Suppressor macrophage treated with lipopolysaccharide for 1 hour (primary cell): ENCODE results near the gene LSAMP.

Source experiments
- DNase-seq, 3 donors: peaks; one replicate each; pipeline ENCODE4 v3.0.0-alpha.2; 2020 to 2022

Gene LSAMP

DNA sequence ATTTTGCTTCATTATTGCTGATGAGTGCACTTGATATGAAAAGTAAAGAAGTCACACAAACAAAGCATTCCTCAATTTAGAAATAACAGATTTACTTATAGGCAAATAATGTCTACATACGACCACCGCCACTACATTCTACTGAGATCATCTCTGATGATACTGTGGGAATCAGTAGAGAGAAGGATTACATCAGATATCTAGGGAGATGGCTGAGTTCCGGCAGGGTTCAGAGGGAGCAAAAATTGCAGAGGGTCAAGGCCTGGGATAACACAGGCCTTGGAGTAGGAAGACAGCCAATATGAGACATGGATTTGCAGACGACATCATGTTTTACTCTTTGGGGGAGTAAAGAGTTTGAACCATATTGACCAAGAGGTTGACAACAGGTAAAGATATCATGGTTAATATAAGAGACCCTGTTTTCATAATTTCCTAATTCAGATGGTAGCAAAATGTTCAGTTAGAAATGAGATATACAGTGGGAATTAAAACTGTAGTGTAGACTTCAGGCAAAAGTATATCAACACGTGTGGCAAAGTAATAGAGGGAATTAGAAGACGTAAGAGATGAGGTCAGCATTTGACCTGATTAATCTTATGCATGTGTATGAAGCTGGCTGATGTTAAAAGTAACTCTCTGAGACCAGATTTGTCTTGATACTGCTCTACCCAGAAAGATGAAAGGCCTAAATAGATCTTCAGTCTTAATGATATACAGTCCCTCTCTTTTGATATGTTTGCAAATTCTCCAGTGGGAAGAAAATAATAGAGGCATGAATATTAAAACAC lies 15.6 kb downstream of the LSAMP start:
- DNase-seq = no peak

GRCh38 chr3:116426036-116426435 lies 19.3 kb downstream of the LSAMP start:
- DNase-seq = no peak

GRCh38 chr3:116425126-116425525 lies 20.2 kb downstream of the LSAMP start:
- no peak for DNase-seq

- DNase-seq = no peak
Measured at GRCh38 chr3:116423945-116424344, 21.3 kb downstream of the LSAMP start.

DNA sequence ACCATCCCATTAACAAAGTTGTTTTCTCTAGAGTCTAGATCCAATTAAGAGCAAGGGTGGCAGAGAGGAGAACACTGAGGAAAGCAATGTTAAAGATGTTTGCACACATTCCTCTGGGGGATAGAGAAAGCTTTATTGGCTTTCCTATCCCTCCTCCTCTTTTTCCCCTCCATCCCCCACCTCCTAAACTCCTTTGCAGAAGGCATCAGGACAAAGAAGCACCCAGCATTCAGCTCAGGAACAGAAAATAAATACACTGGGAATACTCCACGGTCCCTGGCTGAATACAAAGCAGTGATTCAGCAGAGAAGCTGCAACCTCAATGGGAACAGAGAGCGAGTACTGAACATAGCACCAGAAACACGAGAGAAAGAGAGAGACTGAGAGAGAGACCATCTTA lies 21.9 kb downstream of the LSAMP start:
- no peak for DNase-seq

DNA sequence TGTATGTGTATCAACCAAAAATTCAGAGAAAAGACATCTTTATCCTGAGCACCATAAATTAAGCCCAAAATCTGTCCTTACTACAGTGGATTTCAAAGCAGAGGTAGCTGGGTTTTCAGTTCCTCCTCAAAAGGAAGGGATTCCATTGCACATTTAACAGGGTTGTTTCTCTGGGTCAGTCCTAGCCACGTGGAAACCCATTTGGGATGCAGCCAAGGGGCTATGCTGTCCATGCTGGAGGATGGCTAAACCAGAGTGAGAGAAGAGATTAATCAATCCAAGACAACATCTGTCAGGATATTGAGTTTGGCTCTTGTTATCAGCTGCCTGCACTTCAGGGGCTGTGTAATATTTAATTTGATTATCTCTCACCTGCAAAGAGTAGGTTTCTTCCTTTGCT lies 28.1 kb downstream of the LSAMP start:
- DNase-seq = no peak

DNA sequence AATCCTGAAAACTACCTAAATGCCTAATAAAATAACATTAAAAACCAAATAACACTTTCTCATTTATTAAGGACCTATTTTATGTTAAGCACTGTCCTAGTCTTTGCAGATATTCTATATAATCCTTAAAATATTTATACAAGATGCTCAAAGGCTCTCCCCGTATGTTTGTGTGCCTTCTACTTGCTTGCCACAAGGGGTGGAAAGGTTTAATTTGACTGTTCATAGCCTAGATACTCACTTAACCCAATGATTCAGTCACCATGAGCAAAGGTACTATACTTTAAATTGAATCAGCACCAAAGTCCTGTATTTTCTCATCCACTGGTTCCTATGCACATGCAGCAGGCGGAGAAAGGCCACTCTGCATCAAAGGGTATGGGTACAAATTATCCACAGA lies 32.0 kb downstream of the LSAMP start:
- no peak for DNase-seq

DNA sequence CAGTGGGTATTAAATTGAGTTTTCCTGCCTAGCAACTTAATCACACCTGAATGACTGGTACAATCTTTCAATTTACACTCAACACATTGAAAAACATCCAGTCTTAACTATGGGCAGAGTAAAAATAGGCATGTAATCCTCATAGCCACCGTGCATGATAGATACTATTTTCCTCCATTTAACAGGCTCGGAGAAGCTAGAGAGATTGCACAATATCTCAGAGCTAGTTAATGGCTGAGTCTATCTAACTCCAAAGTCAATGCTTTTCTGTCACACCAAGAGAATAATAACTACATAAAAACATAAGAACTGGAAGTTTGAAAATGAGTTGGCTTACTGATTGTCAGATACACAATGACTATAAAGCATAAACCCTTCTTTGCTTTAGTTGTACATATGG lies 36.8 kb downstream of the LSAMP start:
- DNase-seq = no peak

DNA sequence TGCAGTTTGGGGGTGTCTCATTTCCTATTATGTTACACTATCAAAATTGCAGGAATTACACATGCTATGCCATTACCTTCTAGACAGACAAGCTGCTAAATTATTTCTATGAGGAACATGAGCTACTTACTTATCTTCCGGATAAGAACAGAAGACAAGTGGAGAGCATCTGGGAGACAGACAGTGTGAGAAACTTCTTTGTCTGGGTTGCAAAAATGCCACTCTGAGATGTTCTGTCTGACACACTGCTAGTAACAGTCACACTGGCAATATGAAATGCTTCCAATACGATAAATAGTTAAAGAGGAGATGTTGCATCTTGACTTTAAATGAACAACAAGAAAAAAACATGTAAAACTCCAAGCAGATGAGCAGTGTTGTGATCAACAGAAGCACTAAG lies 40.1 kb downstream of the LSAMP start:
- DNase-seq = no peak

DNA sequence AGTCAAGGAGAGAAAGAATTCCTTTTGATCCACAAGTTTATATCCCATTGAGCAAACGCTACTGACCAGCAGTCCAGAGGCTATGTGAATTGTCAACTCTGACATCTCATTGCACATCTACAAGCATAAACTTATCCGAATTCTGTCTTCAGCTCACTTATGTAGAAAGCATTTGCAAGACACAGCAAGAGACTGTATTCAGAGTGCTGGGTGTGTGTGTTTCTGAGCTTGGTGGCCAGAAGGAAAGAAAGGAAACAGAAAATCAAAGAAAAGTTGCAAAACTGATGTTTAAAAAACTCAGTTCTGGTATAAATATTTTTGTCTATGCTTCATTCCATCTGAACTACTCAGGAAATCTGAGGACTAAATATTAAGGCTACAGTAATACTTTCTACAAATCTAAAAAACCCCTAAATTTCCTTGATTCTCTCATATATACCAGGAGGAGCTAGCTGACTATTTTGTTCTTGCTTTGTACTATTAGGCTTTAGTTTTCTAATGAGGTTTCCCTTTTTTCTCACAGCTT lies 45.5 kb downstream of the LSAMP start:
- DNase-seq = no peak

DNA sequence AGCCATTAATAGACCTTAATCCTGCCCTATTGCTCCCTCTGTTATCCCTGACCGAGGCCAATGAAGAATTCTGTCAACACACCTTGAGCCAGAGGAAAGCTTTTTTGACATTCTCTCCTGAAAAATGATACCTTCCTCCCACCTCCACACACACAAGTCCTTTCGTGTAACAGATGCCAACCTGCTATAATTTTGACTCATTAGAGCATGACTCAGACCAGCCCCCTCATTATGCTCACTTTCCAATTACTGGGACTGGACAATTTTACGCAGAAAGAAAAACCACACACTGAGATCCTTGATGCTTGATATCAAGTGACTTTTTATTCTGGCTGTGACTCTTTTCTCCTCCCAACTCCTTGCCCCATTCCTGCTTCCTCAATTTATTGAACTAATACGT lies 50.9 kb downstream of the LSAMP start:
- DNase-seq = no peak

DNA sequence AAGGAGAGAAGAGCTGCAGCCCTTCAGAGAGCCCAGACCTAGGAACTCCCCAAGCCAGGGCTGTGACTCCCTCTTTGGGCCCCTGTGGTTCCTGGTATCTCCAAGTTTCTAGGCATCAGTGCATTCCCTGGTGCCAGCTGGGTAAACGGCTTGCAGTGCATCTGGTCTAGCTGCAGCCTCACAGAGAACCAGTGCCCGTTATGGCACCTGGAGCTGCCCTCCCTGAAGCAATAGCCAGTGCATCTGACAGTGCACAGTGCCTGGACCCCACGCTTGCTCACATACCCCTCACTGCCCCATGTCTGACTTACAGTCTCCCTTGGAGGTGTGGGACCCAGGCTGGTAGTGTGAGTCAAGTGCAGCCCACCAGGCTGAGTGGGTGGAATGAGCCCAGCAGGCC lies 52.1 kb downstream of the LSAMP start:
- DNase-seq = no peak

DNA sequence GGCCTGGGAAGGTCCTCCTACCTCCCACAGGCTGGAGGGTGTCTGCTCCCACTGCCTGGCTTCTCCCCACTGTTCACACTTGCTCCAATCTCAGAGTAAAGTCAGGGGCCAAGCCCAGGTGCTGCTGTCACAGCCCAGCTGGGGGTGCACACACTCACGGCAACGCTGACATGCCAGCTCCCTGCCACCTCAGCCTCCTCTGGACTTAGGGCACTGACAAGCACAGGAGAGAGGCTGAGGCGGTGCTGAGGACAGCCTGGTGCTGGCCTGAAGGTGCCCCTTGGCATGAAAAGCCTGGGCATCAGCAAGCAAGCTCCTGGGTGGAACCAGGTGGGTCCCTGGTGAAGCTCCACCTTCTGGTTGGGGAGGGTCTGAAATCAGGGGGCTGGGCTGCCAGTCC lies 53.0 kb downstream of the LSAMP start:
- DNase-seq = no peak

DNA sequence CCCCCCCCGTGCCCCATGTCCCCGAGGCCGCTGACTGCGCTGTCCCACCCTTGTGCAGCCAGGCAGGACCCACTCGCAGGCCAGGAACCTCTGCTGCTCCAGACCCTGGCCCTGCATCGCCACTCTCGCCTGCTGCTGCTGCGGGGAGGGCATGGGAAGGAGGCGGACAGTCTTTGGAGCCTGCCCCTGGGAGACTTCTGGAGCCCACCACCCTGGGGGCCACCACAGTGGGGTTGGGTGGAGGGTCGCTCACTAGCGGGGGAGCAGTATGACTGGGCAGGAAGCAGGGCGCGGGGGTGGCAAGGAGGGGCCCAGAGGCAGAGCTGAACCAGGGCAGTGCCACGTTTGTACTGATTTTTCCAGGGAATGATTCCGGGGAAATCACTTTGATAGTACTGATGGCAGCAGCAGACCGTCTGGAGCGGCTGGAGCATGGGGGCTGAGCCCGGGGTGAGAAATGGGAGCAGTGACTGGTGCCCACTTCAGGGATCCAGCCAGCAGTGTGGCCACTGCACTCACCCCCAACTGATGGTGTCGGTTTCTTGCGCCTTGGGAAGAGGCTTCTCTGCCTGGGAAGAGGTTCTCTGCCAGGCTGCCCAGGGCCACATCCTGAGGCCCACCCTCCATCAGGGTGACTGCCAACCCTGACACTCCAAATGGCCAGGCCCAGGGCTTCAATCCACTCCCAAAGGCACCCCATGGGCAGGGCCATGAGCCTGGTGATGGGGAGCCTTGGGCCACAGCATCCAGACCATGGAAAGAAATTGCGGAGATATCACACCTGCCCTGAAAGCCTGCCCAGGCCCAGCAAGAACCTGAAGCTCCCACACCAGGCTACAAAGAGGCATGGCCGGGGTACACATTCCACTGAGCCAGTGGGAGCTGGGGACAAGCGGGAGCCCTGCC lies 53.7 kb downstream of the LSAMP start:
- DNase-seq = no peak

DNA sequence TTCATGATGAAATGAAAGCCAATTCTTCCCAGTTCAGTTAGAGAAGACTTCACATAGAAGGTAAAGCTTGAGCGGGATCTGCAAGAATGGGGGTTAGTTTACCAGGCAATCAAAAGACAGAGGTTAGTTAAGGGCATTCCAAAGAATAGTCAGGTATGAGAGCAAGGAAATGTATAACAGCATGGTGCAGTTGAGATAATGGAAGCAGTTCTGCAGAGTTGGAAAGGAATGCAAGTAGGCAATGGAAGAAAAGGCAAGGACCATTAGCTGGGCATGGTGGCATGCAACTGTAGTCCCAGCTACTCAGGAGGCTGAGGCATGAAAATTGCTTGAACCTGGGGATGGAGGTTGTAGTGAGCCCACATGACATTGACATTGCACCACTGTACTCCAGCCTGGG lies 55.0 kb downstream of the LSAMP start:
- DNase-seq = no peak

DNA sequence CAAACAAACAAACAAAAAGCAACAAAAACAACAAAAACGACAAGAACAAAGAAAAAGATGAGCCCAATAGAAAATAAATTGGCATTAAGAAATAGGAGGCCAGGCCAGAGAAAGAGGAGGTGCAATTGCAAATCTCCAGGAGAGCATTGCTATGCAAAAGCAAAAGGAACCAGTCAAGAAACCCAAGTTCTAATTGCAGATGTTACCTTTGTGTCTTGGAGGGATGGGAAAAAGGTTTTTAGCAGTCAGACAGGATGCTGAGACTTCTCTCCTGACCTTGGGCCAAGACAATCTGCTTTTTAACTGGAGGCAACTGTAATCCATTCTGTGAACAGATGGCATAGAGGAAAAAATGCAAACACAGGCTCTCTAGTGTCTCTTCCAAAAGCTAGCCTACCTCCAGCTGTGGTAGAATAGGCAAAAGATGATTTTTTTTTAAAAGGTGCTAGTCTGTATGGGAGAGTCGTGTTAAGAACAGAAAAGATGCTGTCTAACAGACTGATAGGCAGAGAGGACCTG lies 56.4 kb downstream of the LSAMP start:
- DNase-seq = no peak

DNA sequence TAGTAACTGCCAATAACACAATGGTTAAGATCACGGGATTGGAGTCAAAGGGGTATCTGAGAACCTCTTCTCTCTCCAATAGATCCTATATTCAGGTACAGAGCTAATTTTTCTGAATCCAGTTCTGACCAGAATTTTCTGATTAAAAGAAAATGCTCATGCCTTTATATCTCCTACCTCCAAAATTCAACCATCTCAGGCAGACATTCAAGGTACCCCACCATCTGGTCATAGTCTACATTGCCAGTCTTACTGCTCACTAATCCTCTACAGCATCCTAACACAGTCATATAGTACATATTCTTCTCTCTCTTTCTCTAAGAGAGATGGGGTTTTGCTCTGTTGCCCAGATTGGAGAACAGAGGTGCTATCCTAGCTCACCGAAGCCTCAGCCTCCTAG lies 59.1 kb downstream of the LSAMP start:
- DNase-seq = no peak

DNA sequence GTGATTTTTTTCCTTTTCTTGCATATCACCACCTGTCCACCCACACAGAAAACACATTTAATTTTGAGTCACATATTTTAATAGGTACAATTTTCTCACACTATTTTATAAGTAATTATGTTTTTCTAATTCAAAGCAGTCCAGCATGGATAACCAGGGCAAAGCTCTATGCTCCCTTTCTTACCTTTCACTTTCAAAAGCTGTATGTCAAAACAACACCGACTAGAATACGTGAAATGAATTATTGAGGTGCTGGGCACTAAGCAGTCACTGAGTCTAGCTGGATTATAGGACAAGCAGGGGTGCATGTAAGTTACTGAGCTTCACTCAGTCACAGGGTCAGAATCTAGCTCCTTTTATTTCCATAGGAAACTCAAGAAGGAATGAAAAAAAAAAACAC lies 60.6 kb downstream of the LSAMP start:
- DNase-seq = no peak

- DNase-seq = no peak
Measured at GRCh38 chr3:116378077-116378476, 67.2 kb downstream of the LSAMP start.

GRCh38 chr3:116374901-116375300 lies 70.4 kb downstream of the LSAMP start:
- DNase-seq = no peak

DNA sequence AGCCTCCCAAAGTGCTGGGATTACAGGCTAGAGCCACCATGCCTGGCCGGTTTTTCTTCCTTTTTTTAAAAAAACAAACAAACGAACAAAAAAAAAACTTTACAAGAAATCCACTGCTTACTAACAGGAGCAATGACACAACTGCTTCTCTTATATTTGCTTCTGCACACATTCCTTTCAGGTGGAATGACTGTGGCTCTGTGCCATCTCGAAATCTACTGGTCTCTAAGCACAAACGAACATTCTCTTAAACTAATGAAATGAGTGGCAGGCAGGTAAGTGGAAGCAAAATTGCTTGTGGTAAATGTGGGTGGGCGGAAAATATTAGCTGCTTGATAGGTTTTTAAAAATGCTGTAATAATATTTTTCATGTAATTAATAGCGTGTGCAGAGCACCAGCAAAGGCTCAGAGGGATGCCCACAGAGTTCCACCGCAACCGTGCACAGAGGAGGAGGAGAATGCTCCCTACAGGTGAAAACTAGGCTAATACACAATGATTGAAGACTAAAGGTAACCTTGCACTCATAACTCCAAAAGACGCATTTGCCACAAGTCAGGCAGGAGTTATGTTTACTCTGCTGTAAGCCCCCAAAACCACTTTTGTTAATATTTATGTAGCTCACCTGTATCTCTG lies 77.4 kb downstream of the LSAMP start:
- DNase-seq = no peak

DNA sequence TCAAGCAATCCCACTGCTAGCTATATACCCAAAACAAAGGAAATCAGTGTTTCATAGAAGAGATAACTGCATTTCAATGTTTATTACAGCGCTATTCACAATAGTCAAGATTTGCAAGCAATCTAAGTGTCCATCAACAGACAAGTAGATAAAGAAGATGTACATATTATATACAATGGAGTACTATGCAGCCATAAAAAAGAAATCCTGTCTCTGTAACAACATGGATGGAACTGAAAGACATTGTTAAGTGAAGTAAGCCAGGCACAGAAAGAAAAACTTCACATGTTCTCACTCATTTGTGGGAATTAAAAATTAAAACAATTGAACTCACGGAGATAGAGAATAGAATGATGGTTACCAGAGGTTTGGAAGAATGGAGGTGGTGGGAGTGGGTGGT lies 89.2 kb downstream of the LSAMP start:
- no peak for DNase-seq

- no peak for DNase-seq
Measured at GRCh38 chr3:116354382-116354781, 90.9 kb downstream of the LSAMP start.
